ENCODE measurements around the gene TMEM232. TPM values are rescaled to one million over a fixed set of nuclear protein-coding genes. Genes with fewer than 3 reads are reported as not detected.
A peak's percentile ranks its signal among the peaks of the same experiment; 100 is the strongest.
"Not testable (repeated sequence)": the region's sequence is repeated elsewhere in the genome, so short reads cannot be mapped to it uniquely, and the experiment has no call there.

TMEM232 gene
- total RNA-seq, 1 donor from 2014 or later = 1.1 TPM

DNA sequence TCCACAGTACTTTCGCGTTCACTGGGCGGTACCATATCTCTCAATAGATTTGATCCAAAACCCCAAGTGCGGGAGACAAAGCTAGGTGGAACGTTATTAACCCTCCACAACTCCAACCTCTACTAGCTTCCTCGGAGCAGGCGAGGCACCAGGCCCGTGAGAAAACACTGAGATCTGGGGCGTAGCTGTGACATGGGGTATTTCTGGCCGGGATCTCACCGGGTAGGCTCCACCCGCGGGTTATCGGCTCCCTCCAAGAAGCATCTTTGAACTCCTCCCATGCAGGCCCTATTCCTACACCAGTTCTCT, 12.0 kb upstream of the TMEM232 start:
- peak overlapping the region; percentile 97 for H3K4me3 Mint-ChIP-seq (ENCODE audit: low read depth)
- H3K36me3 Mint-ChIP-seq (ENCODE audit: low read depth) = peaks cover 7% of the 10 kb centered on the region
- no peaks in the 10 kb centered on the region for H3K9me3 Mint-ChIP-seq
- H3K27me3 Mint-ChIP-seq (ENCODE audit: low read depth) = peaks cover 11% of the 10 kb centered on the region
- peak overlapping the region; percentile 92 for H3K27ac Mint-ChIP-seq
- intact Hi-C loops (cut with micrococcal nuclease) = loop anchor here (5.0 to 10.0 kb wide), 3 partner anchors 494 to 1046 kb away; partner anchors contain the start of gene NREP
- peaks cover 28% of the 10 kb centered on the region for H3K4me1 Mint-ChIP-seq (ENCODE audit: low read depth)
- no peak for DNase-seq (ENCODE audit: low spot score)

- H3K4me3 Mint-ChIP-seq (ENCODE audit: low read depth) = no peak overlapping the region
- intact Hi-C loops (cut with micrococcal nuclease) = loop anchor here (5.0 to 10.0 kb wide), 3 partner anchors 496 to 1044 kb away; partner anchors contain the start of gene NREP
Measured at GRCh38 chr5:110736753-110737152, 10.3 kb upstream of the TMEM232 start.

DNA sequence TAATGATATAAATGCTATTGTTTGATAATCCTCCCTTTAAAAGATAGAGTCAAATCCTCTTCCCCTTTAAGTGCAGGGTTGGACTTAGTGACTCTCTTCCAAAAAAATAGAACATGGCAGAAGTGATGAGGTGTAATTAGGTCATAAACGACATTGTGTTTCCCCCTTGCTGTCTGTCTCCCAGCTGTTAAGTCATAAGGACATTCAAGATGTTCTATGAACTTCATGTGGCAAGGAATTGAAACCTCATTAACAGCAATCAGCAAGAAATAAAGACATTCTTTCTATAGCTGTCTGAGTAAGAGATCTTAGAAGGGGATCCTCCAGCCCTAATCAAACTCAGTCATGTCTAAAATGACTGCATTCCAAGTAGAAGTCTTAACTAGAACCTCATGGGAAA, 9.1 kb upstream of the TMEM232 start:
- peaks cover 3% of the 10 kb centered on the region for H3K36me3 Mint-ChIP-seq (ENCODE audit: low read depth)
- H3K27me3 Mint-ChIP-seq (ENCODE audit: low read depth) = peaks cover 12% of the 10 kb centered on the region
- intact Hi-C loops (cut with micrococcal nuclease) = loop anchor here (5.0 to 10.0 kb wide), 3 partner anchors 497 to 1043 kb away; partner anchors contain the start of gene NREP
- H3K4me1 Mint-ChIP-seq (ENCODE audit: low read depth) = peaks cover 18% of the 10 kb centered on the region
- H3K4me3 Mint-ChIP-seq (ENCODE audit: low read depth) = no peak overlapping the region
- H3K27ac Mint-ChIP-seq = no peak overlapping the region
- no peaks in the 10 kb centered on the region for H3K9me3 Mint-ChIP-seq
- DNase-seq (ENCODE audit: low spot score) = no peak

More at GRCh38 chr5:110736753-110737152, 10.3 kb upstream of the TMEM232 start:
- Mint-ChIP-seq H3K9me3 (no peaks in the 10 kb centered on the region), H3K27me3 (ENCODE audit: low read depth) (peaks cover 11% of the 10 kb centered on the region), H3K36me3 (ENCODE audit: low read depth) (peaks cover 3% of the 10 kb centered on the region), H3K27ac (no peak overlapping the region), H3K4me1 (ENCODE audit: low read depth) (peaks cover 24% of the 10 kb centered on the region)
- DNase-seq (ENCODE audit: low spot score) = no peak

GRCh38 chr5:110734101-110734500, 7.6 kb upstream of the TMEM232 start:
- Mint-ChIP-seq H3K27me3 (ENCODE audit: low read depth) (peaks cover 12% of the 10 kb centered on the region), H3K9me3 (no peaks in the 10 kb centered on the region), H3K36me3 (ENCODE audit: low read depth) (no peaks in the 10 kb centered on the region), H3K4me1 (ENCODE audit: low read depth) (peaks cover 12% of the 10 kb centered on the region), H3K4me3 (ENCODE audit: low read depth) (no peak overlapping the region), H3K27ac (no peak overlapping the region)
- intact Hi-C loops (cut with micrococcal nuclease) = loop anchor here (10.0 kb wide), 1 partner anchor 1021 kb away; the partner anchor contains the start of gene NREP
- no peak for DNase-seq (ENCODE audit: low spot score)

DNA sequence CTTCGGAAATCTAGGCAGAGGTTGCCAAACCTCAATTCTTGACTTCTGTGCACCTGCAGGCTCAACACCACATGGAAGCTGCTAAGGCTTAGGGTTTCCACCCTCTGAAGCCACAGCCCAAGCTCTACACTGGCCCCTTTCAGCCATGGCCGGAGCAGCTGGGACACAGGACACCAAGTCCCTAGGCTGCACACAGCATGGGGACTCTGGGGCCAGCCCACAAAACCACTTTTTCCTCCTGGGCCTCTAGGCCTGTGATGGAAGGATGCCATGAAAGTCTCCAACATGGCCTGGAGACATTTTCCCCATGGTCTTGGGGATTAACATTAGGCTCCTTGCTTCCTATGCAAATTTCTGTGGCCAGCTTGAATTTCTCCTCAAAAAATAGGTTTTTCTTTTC, 5.0 kb upstream of the TMEM232 start:
- intact Hi-C loops (cut with micrococcal nuclease) = loop anchor here (10.0 kb wide), 1 partner anchor 1023 kb away; the partner anchor contains the start of gene NREP
- not testable (repeated sequence) for DNase-seq (ENCODE audit: low spot score); H3K27ac Mint-ChIP-seq; H3K9me3 Mint-ChIP-seq; H3K4me1 Mint-ChIP-seq (ENCODE audit: low read depth); H3K36me3 Mint-ChIP-seq (ENCODE audit: low read depth); H3K27me3 Mint-ChIP-seq (ENCODE audit: low read depth); H3K4me3 Mint-ChIP-seq (ENCODE audit: low read depth)

GRCh38 chr5:110727025-110727314, 499 bp upstream of the TMEM232 start:
- peaks cover 2% of the 10 kb centered on the region for H3K27me3 Mint-ChIP-seq (ENCODE audit: low read depth)

DNA sequence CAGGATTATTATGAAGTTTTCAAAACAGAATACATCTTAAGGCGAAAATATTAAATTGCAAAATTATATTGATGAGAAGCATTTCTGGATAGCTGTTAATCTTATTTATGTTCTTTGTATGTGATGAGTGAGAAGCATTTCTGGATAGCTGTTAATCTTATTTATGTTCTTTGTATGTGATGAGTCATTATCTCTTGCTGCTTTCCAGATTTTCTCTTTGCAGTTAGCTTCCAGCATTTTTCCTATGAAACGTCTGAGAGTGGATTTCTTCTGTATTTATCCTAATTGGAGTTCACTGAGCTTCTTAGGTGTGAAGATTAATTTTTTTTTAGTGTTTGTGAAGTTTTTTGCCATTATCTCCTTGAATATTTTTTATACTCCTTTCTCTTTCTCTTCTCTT, 8.2 kb downstream of the TMEM232 start:
- Mint-ChIP-seq H3K27ac (no peak overlapping the region), H3K4me1 (ENCODE audit: low read depth) (no peaks in the 10 kb centered on the region), H3K36me3 (ENCODE audit: low read depth) (no peaks in the 10 kb centered on the region), H3K27me3 (ENCODE audit: low read depth) (peaks cover 10% of the 10 kb centered on the region), H3K9me3 (no peaks in the 10 kb centered on the region), H3K4me3 (ENCODE audit: low read depth) (no peak overlapping the region)
- intact Hi-C loops (cut with micrococcal nuclease) = no loop called here
- no peak for DNase-seq (ENCODE audit: low spot score)

More at GRCh38 chr5:110727025-110727314, 499 bp upstream of the TMEM232 start:
- Mint-ChIP-seq H3K4me3 (ENCODE audit: low read depth) (peak overlapping the region; percentile 85), H3K9me3 (no peaks in the 10 kb centered on the region), H3K36me3 (ENCODE audit: low read depth) (no peaks in the 10 kb centered on the region), H3K4me1 (ENCODE audit: low read depth) (peaks cover 5% of the 10 kb centered on the region), H3K27ac (peak overlapping the region; percentile 71)
- DNase-seq (ENCODE audit: low spot score) = no peak
- intact Hi-C loops (cut with micrococcal nuclease) = no loop called here

GRCh38 chr5:110716247-110717245, 9.9 kb downstream of the TMEM232 start:
- DNase-seq (ENCODE audit: low spot score) = no peak
- Mint-ChIP-seq H3K36me3 (ENCODE audit: low read depth) (no peaks in the 10 kb centered on the region), H3K4me1 (ENCODE audit: low read depth) (no peaks in the 10 kb centered on the region), H3K27ac (no peak overlapping the region), H3K9me3 (no peaks in the 10 kb centered on the region), H3K4me3 (ENCODE audit: low read depth) (no peak overlapping the region), H3K27me3 (ENCODE audit: low read depth) (peaks cover 10% of the 10 kb centered on the region)
- intact Hi-C loops (cut with micrococcal nuclease) = no loop called here

GRCh38 chr5:110707260-110707844, 19.1 kb downstream of the TMEM232 start:
- no peaks in the 10 kb centered on the region for H3K9me3 Mint-ChIP-seq
- H3K4me3 Mint-ChIP-seq (ENCODE audit: low read depth) = no peak overlapping the region
- H3K27me3 Mint-ChIP-seq (ENCODE audit: low read depth) = peaks cover 13% of the 10 kb centered on the region
- intact Hi-C loops (cut with micrococcal nuclease) = no loop called here
- no peak for DNase-seq (ENCODE audit: low spot score)
- H3K27ac Mint-ChIP-seq = no peak overlapping the region
- no peaks in the 10 kb centered on the region for H3K4me1 Mint-ChIP-seq (ENCODE audit: low read depth)
- H3K36me3 Mint-ChIP-seq (ENCODE audit: low read depth) = no peaks in the 10 kb centered on the region

DNA sequence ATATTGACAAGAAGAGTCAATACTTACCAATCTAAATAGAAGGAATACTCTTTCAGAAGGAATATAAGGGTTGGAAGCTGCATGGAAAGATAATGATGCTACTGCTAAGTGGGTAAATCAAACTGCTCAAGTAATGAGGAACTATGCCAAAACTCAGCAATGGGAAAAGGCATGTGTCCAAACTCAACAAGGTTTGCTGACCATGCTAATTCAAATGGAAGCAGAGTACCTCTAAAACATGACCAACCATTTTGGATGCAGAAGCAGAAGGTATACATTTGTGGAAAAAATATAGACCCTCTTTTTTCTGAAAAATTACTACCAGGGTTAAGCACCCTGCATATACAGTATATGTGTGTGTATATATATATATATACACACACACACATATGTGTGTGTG, 21.1 kb downstream of the TMEM232 start:
- Mint-ChIP-seq H3K27me3 (ENCODE audit: low read depth) (peaks cover 10% of the 10 kb centered on the region), H3K4me1 (ENCODE audit: low read depth) (no peaks in the 10 kb centered on the region), H3K27ac (no peak overlapping the region), H3K9me3 (no peaks in the 10 kb centered on the region), H3K36me3 (ENCODE audit: low read depth) (no peaks in the 10 kb centered on the region), H3K4me3 (ENCODE audit: low read depth) (no peak overlapping the region)
- no peak for DNase-seq (ENCODE audit: low spot score)
- intact Hi-C loops (cut with micrococcal nuclease) = no loop called here

GRCh38 chr5:110703481-110703880, 23.0 kb downstream of the TMEM232 start:
- no peaks in the 10 kb centered on the region for H3K4me1 Mint-ChIP-seq (ENCODE audit: low read depth)
- no peaks in the 10 kb centered on the region for H3K36me3 Mint-ChIP-seq (ENCODE audit: low read depth)
- peaks cover 3% of the 10 kb centered on the region for H3K27me3 Mint-ChIP-seq (ENCODE audit: low read depth)
- no peaks in the 10 kb centered on the region for H3K9me3 Mint-ChIP-seq
- H3K4me3 Mint-ChIP-seq (ENCODE audit: low read depth) = no peak overlapping the region
- H3K27ac Mint-ChIP-seq = no peak overlapping the region
- intact Hi-C loops (cut with micrococcal nuclease) = no loop called here
- no peak for DNase-seq (ENCODE audit: low spot score)

- no peak for DNase-seq (ENCODE audit: low spot score)
- no peaks in the 10 kb centered on the region for H3K9me3 Mint-ChIP-seq
- H3K4me1 Mint-ChIP-seq (ENCODE audit: low read depth) = no peaks in the 10 kb centered on the region
- peaks cover 3% of the 10 kb centered on the region for H3K27me3 Mint-ChIP-seq (ENCODE audit: low read depth)
- no peak overlapping the region for H3K4me3 Mint-ChIP-seq (ENCODE audit: low read depth)
- no peaks in the 10 kb centered on the region for H3K36me3 Mint-ChIP-seq (ENCODE audit: low read depth)
- H3K27ac Mint-ChIP-seq = no peak overlapping the region
- intact Hi-C loops (cut with micrococcal nuclease) = no loop called here
Measured at GRCh38 chr5:110702704-110703103, 23.8 kb downstream of the TMEM232 start.

DNA sequence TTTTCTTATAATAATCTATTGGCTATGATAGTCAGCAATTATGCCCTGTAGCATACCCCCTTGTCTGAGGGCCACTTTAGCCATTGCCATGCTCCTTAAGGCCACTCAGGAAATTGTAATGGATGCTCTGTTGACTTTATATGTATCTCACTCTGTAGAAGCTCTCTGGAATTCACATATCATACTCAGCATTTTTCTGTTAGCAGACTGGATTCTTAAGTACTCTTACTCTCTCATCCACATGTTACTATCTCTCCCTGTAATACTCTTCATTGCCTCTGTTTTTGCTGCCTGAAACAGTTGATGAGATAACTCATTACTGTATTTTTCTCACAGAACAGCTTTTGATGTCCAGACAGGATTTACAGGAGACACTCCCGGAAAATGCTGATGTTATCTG, 24.2 kb downstream of the TMEM232 start:
- intact Hi-C loops (cut with micrococcal nuclease) = no loop called here
- DNase-seq (ENCODE audit: low spot score) = no peak
- H3K27me3 Mint-ChIP-seq (ENCODE audit: low read depth) = peaks cover 3% of the 10 kb centered on the region
- no peak overlapping the region for H3K27ac Mint-ChIP-seq
- H3K36me3 Mint-ChIP-seq (ENCODE audit: low read depth) = no peaks in the 10 kb centered on the region
- H3K4me1 Mint-ChIP-seq (ENCODE audit: low read depth) = no peaks in the 10 kb centered on the region
- no peaks in the 10 kb centered on the region for H3K9me3 Mint-ChIP-seq
- no peak overlapping the region for H3K4me3 Mint-ChIP-seq (ENCODE audit: low read depth)

Data from activated T-helper 2 cell treated with anti-CD3 and anti-CD28 coated beads, Interferon-gamma antibody, Interleukin-2, Interleukin-4, amounts not matched to agents 10 μg/mL and 5 μg/mL and 100 μg/mL, durations not matched to agents 14 hours and 24 hours and 36 hours (primary cell).